Measurements from ENCODE around the gene KRTAP1-1.
"Not testable (repeated sequence)": the region's sequence is repeated elsewhere in the genome, so short reads cannot be mapped to it uniquely, and the experiment has no call there.

KRTAP1-1 gene

GRCh38 chr17:41046735-41047465, 5.7 kb upstream of the KRTAP1-1 start, which contains the start of gene KRTAP2-1:
TSS of gene KRTAP2-1 (minus strand) at chr17:41047316. CDS start at chr17:41047267, 49 bp downstream.
- H3K4me3 ChIP-seq; DNase-seq (ENCODE audit: low spot score in 2 of 2); H3K36me3 ChIP-seq (replicated peaks); H3K9me3 ChIP-seq; in situ Hi-C loops (cut with MboI; ENCODE audit: low sequenced_read_pairs); H3K27me3 ChIP-seq (ENCODE audit: low read depth): not testable (repeated sequence)
- peaks cover 11% of the 10 kb centered on the region; the same call in 1 of the 2 replicates for H3K4me1 ChIP-seq

- Histone ChIP-seq H3K4me1 (peaks cover 4% of the 10 kb centered on the region), H3K4me3 (no peak overlapping the region), H3K9me3 (no peaks in the 10 kb centered on the region; the same call in 1 of the 2 replicates), H3K27me3 (ENCODE audit: low read depth) (peaks cover 5% of the 10 kb centered on the region; the same call in 1 of the 2 replicates), H3K36me3 (replicated peaks) (no peaks in the 10 kb centered on the region)
- in situ Hi-C loops (cut with MboI; ENCODE audit: low sequenced_read_pairs): no loop called here
- no peak for DNase-seq (ENCODE audit: low spot score in 2 of 2)
Observed at GRCh38 chr17:41042953-41043352, 1.7 kb upstream of the KRTAP1-1 start.

GRCh38 chr17:41037853-41038350, 3.3 kb downstream of the KRTAP1-1 start:
- H3K4me3 ChIP-seq: no peak overlapping the region
- H3K27me3 ChIP-seq (ENCODE audit: low read depth): peaks cover 13% of the 10 kb centered on the region; the same call in 1 of the 2 replicates
- DNase-seq (ENCODE audit: low spot score in 2 of 2): peak; percentile 77 to 96
- in situ Hi-C loops (cut with MboI; ENCODE audit: low sequenced_read_pairs): no loop called here
- H3K4me1 ChIP-seq: peaks cover 10% of the 10 kb centered on the region
- no peaks in the 10 kb centered on the region for H3K9me3 ChIP-seq
- no peaks in the 10 kb centered on the region for H3K36me3 ChIP-seq (replicated peaks)

- Histone ChIP-seq H3K27me3 (ENCODE audit: low read depth) (peaks cover 22% of the 10 kb centered on the region), H3K4me1 (peaks cover 10% of the 10 kb centered on the region)
- H3K36me3 ChIP-seq (replicated peaks); H3K4me3 ChIP-seq; DNase-seq (ENCODE audit: low spot score in 2 of 2); in situ Hi-C loops (cut with MboI; ENCODE audit: low sequenced_read_pairs); H3K9me3 ChIP-seq: not testable (repeated sequence)
Observed at GRCh38 chr17:41034346-41034935, 6.8 kb downstream of the KRTAP1-1 start, which contains the start of gene KRTAP1-3. TSS of gene KRTAP1-3 (minus strand) at chr17:41034874. CDS start at chr17:41034821, 53 bp downstream.

GRCh38 chr17:41029633-41030245, 11.5 kb downstream of the KRTAP1-1 start, which contains the start of gene KRTAP1-4:
TSS of gene KRTAP1-4 (minus strand) at chr17:41030195. CDS start at chr17:41030078, 117 bp downstream.
- Histone ChIP-seq H3K4me3 (no peak within 1 kb of the TSS), H3K27me3 (ENCODE audit: low read depth) (peaks cover 13% of the 10 kb centered on the region), H3K36me3 (replicated peaks) (no peaks in the 10 kb centered on the region), H3K4me1 (no peaks in the 10 kb centered on the region), H3K9me3 (no peaks in the 10 kb centered on the region)
- no peak for DNase-seq (ENCODE audit: low spot score in 2 of 2)
- in situ Hi-C loops (cut with MboI; ENCODE audit: low sequenced_read_pairs): no loop called here

GRCh38 chr17:41026715-41027471, 14.4 kb downstream of the KRTAP1-1 start, which contains the start of gene KRTAP1-5:
TSS of gene KRTAP1-5 (minus strand) at chr17:41027208. CDS start at chr17:41027155, 53 bp downstream.
- Histone ChIP-seq H3K4me3 (no peak within 1 kb of the TSS), H3K9me3 (no peaks in the 10 kb centered on the region), H3K27me3 (ENCODE audit: low read depth) (peaks cover 11% of the 10 kb centered on the region), H3K36me3 (replicated peaks) (no peaks in the 10 kb centered on the region), H3K4me1 (no peaks in the 10 kb centered on the region)
- in situ Hi-C loops (cut with MboI; ENCODE audit: low sequenced_read_pairs): no loop called here
- DNase-seq (ENCODE audit: low spot score in 2 of 2): no peak

- Histone ChIP-seq H3K4me1 (no peaks in the 10 kb centered on the region), H3K36me3 (replicated peaks) (no peaks in the 10 kb centered on the region), H3K4me3 (no peak overlapping the region), H3K27me3 (ENCODE audit: low read depth) (peaks cover 4% of the 10 kb centered on the region; the same call in 1 of the 2 replicates), H3K9me3 (no peaks in the 10 kb centered on the region)
- DNase-seq (ENCODE audit: low spot score in 2 of 2): no peak
- in situ Hi-C loops (cut with MboI; ENCODE audit: low sequenced_read_pairs): no loop called here
Observed at GRCh38 chr17:41024697-41025096, 16.6 kb downstream of the KRTAP1-1 start.

- DNase-seq (ENCODE audit: low spot score in 2 of 2): no peak
- in situ Hi-C loops (cut with MboI; ENCODE audit: low sequenced_read_pairs): no loop called here
- Histone ChIP-seq H3K36me3 (replicated peaks) (no peaks in the 10 kb centered on the region), H3K4me1 (no peaks in the 10 kb centered on the region; the same call in 1 of the 2 replicates), H3K9me3 (no peaks in the 10 kb centered on the region), H3K4me3 (no peak overlapping the region), H3K27me3 (ENCODE audit: low read depth) (no peaks in the 10 kb centered on the region; the same call in 1 of the 2 replicates)
Observed at GRCh38 chr17:41020336-41020735, 20.9 kb downstream of the KRTAP1-1 start.

- no peak for DNase-seq (ENCODE audit: low spot score in 2 of 2)
- H3K4me1 ChIP-seq: no peaks in the 10 kb centered on the region; the same call in 1 of the 2 replicates
- no peaks in the 10 kb centered on the region for H3K36me3 ChIP-seq (replicated peaks)
- peaks cover 4% of the 10 kb centered on the region; the same call in 1 of the 2 replicates for H3K27me3 ChIP-seq (ENCODE audit: low read depth)
- no peaks in the 10 kb centered on the region for H3K9me3 ChIP-seq
- in situ Hi-C loops (cut with MboI; ENCODE audit: low sequenced_read_pairs): no loop called here
- no peak overlapping the region for H3K4me3 ChIP-seq
Observed at GRCh38 chr17:41019415-41019814, 21.8 kb downstream of the KRTAP1-1 start.

GRCh38 chr17:41018541-41018940, 22.7 kb downstream of the KRTAP1-1 start:
- Histone ChIP-seq H3K4me3 (no peak overlapping the region), H3K9me3 (no peaks in the 10 kb centered on the region), H3K27me3 (ENCODE audit: low read depth) (peaks cover 4% of the 10 kb centered on the region; the same call in 1 of the 2 replicates), H3K36me3 (replicated peaks) (no peaks in the 10 kb centered on the region), H3K4me1 (no peaks in the 10 kb centered on the region; the same call in 1 of the 2 replicates)
- no peak for DNase-seq (ENCODE audit: low spot score in 2 of 2)
- in situ Hi-C loops (cut with MboI; ENCODE audit: low sequenced_read_pairs): no loop called here

GRCh38 chr17:41016578-41017215, 24.6 kb downstream of the KRTAP1-1 start:
- no peaks in the 10 kb centered on the region for H3K9me3 ChIP-seq
- H3K4me3 ChIP-seq: no peak overlapping the region
- H3K4me1 ChIP-seq: no peaks in the 10 kb centered on the region; the same call in 1 of the 2 replicates
- no peaks in the 10 kb centered on the region for H3K36me3 ChIP-seq (replicated peaks)
- DNase-seq (ENCODE audit: low spot score in 2 of 2): no peak
- in situ Hi-C loops (cut with MboI; ENCODE audit: low sequenced_read_pairs): no loop called here
- H3K27me3 ChIP-seq (ENCODE audit: low read depth): peaks cover 4% of the 10 kb centered on the region; the same call in 1 of the 2 replicates

GRCh38 chr17:41015454-41015853, 25.8 kb downstream of the KRTAP1-1 start:
- no peaks in the 10 kb centered on the region; the same call in 1 of the 2 replicates for H3K4me1 ChIP-seq
- no peaks in the 10 kb centered on the region for H3K36me3 ChIP-seq (replicated peaks)
- no peaks in the 10 kb centered on the region for H3K9me3 ChIP-seq
- no peak for DNase-seq (ENCODE audit: low spot score in 2 of 2)
- in situ Hi-C loops (cut with MboI; ENCODE audit: low sequenced_read_pairs): no loop called here
- H3K27me3 ChIP-seq (ENCODE audit: low read depth): peaks cover 4% of the 10 kb centered on the region; the same call in 1 of the 2 replicates
- no peak overlapping the region for H3K4me3 ChIP-seq

All from HAP-1 (cell line).